OCI-LY3 (cell line): Measurements from ENCODE around the gene ELANE.

Experiments
- H2AFZ ChIP-seq: fragments of 200-600, 300-600 bp; shearing (Covaris generic); 2 replicates; pipeline ENCODE4 v1.6.0; 2014; ENCODE audit warnings: antibody characterized with exemption, low read depth, low read length
- H3K27ac ChIP-seq: fragments of 200-600, 300-600 bp; sonication (generic); 2 replicates; pipeline ENCODE4 v1.5.1; 2014; ENCODE audit warnings: mild to moderate bottlenecking, low read length, moderate library complexity, mixed read lengths
- H3K27me3 ChIP-seq: fragments of 200-600, 300-600 bp; sonication (generic); 2 replicates; pipeline ENCODE4 v1.6.1; 2014; ENCODE audit warnings: low read depth, low read length, mixed read lengths
- H3K36me3 ChIP-seq: fragments of 200-600, 300-600 bp; sonication (generic); replicated peaks from 2 replicates; pipeline ENCODE3; 2014; ENCODE audit warnings: low read depth, low read length, mixed read lengths
- H3K4me1 ChIP-seq: fragments of 300-600, 200-600 bp; sonication (generic); 2 replicates; pipeline ENCODE4 v1.6.1; 2014; ENCODE audit warnings: low read length, mixed read lengths
- H3K4me2 ChIP-seq: fragments of 200-600, 300-600 bp; sonication (generic); 2 replicates; pipeline ENCODE4 v1.6.1; 2014; ENCODE audit warnings: low read length, mixed read lengths
- H3K4me3 ChIP-seq: fragments of 300-600, 200-600 bp; sonication (generic); 2 replicates; pipeline ENCODE4 v1.5.1; 2014; ENCODE audit warnings: antibody characterized with exemption, mild to moderate bottlenecking, low read length, moderate library complexity
- H3K79me2 ChIP-seq: fragments of 300-600, 200-600 bp; shearing (Covaris generic); 2 replicates; pipeline ENCODE4 v1.6.1; 2014; ENCODE audit warnings: mild to moderate bottlenecking, low read length, mixed read lengths
- H3K9ac ChIP-seq: fragments of 300-600, 200-600 bp; shearing (Covaris generic); 2 replicates; pipeline ENCODE4 v1.6.0; 2014; ENCODE audit warnings: mild to moderate bottlenecking, low read length, moderate library complexity
- H3K9me3 ChIP-seq: fragments of 200-600, 300-600 bp; shearing (Covaris generic); 2 replicates; pipeline ENCODE4 v1.6.1; 2014; ENCODE audit warnings: low read length, mixed read lengths; ENCODE audit not compliant: insufficient read depth
- H4K20me1 ChIP-seq: fragments of 200-600, 300-600 bp; sonication (generic); 2 replicates; pipeline ENCODE4 v1.6.1; 2016; ENCODE audit warnings: low read length, mixed read lengths; ENCODE audit not compliant: insufficient read depth
- EZH2phosphoT487 ChIP-seq: fragments of 200-600 bp; shearing (Covaris generic); IDR thresholded peaks from 2 replicates; pipeline ENCODE4 v1.6.1; 2018; ENCODE audit warnings: antibody characterized with exemption, mixed run types, low read depth
- TF ChIP-seq, protein P1 (sequence below): fragments of 200-600, 300-600 bp; sonication (generic); IDR thresholded peaks from 2 replicates; pipeline ENCODE4 v1.5.1; 2014; ENCODE audit warnings: antibody characterized with exemption, low read length, low read depth

The ELANE gene

DNA sequence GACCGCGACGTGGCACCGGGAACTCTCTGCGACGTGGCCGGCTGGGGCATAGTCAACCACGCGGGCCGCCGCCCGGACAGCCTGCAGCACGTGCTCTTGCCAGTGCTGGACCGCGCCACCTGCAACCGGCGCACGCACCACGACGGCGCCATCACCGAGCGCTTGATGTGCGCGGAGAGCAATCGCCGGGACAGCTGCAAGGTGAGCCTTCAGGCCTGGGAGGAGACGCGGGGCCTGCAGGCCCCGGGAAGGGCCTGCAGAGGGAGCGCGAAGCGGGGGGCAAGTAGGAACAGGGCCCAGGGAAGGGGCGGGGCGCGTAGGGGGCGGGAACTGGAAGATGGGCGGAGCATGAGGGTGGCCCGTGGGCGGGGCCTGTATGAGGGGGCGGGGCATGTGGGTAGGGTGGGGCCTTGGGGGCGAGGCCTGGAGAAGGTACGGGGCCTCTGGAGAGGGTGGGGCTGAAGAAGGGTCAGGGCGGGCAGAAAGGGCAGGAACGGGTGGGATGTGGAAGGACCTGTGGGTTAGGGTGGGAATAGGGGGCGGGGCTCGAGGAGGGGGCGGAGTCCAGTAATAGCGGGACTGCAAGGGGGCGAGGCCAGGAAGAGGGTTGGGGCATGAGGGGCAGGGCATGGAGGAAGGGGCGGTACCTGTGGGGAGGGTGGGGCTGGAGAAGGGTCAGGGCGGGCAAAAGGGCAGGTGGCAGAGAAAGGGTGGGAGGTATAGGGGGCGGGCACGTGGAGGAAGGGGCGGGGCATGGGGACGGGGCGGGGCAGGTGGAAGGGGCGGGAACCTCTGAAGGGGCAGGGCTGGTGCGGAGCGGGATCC, 9.9 kb downstream of the ELANE start:
- Histone ChIP-seq H3K4me2 (no peak overlapping the region), H3K79me2 (no peaks in the 10 kb centered on the region), H3K27me3 (no peaks in the 10 kb centered on the region), H3K27ac (no peak overlapping the region), H3K36me3 (peaks cover 3% of the 10 kb centered on the region), H3K4me3 (no peak overlapping the region), H2AFZ (no peak overlapping the region), H3K9me3 (no peaks in the 10 kb centered on the region), H3K9ac (no peak overlapping the region), H3K4me1 (peaks cover 20% of the 10 kb centered on the region), H4K20me1 (no peaks in the 10 kb centered on the region)
- TF ChIP-seq EZH2phosphoT487 = no peak
- TF ChIP-seq, protein P1, sequence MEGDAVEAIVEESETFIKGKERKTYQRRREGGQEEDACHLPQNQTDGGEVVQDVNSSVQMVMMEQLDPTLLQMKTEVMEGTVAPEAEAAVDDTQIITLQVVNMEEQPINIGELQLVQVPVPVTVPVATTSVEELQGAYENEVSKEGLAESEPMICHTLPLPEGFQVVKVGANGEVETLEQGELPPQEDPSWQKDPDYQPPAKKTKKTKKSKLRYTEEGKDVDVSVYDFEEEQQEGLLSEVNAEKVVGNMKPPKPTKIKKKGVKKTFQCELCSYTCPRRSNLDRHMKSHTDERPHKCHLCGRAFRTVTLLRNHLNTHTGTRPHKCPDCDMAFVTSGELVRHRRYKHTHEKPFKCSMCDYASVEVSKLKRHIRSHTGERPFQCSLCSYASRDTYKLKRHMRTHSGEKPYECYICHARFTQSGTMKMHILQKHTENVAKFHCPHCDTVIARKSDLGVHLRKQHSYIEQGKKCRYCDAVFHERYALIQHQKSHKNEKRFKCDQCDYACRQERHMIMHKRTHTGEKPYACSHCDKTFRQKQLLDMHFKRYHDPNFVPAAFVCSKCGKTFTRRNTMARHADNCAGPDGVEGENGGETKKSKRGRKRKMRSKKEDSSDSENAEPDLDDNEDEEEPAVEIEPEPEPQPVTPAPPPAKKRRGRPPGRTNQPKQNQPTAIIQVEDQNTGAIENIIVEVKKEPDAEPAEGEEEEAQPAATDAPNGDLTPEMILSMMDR = no peak

DNA sequence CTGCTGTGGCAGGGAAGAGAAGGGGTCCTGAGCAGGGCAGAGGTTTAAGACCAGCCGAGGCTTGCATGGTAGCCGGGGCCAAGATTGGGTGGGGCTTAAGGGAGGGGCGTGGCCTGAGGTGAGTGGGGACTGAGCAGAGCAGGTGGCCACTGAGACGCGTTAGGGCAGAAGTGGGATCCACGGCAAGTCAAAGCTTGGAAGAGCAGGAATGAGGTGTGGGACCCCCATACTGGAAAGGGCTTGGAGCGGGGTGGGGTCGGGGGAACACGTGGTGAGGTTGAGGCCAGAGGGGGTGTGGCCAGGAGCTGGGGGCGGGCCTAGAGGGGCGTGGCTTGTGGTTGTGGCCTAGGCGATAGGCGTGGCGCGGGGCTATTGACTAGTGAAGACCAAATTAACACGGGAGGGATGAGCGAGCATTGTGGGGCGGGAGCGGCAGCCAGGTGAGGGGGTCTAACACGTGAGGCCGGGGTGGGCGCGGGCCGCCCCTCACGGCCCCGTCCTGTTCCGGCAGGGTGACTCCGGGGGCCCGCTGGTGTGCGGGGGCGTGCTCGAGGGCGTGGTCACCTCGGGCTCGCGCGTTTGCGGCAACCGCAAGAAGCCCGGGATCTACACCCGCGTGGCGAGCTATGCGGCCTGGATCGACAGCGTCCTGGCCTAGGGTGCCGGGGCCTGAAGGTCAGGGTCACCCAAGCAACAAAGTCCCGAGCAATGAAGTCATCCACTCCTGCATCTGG, 10.6 kb downstream of the ELANE start:
- no peaks in the 10 kb centered on the region for H3K27me3 ChIP-seq
- no peak for TF ChIP-seq EZH2phosphoT487
- TF ChIP-seq, protein P1 = no peak
- H3K4me2 ChIP-seq = no peak overlapping the region
- H3K9ac ChIP-seq = no peak overlapping the region
- no peaks in the 10 kb centered on the region for H3K9me3 ChIP-seq
- H3K27ac ChIP-seq = no peak overlapping the region
- no peaks in the 10 kb centered on the region for H3K79me2 ChIP-seq
- H4K20me1 ChIP-seq = no peaks in the 10 kb centered on the region
- H3K36me3 ChIP-seq = peaks cover 4% of the 10 kb centered on the region
- H2AFZ ChIP-seq = no peak overlapping the region
- peaks cover 20% of the 10 kb centered on the region for H3K4me1 ChIP-seq
- H3K4me3 ChIP-seq = no peak overlapping the region

DNA sequence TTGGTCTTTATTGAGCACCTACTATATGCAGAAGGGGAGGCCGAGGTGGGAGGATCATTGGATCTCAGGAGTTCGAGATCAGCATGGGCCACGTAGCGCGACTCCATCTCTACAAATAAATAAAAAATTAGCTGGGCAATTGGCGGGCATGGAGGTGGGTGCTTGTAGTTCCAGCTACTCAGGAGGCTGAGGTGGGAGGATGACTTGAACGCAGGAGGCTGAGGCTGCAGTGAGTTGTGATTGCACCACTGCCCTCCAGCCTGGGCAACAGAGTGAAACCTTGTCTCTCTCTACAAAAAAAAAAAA, 11.2 kb downstream of the ELANE start:
- H3K27ac ChIP-seq = peak overlapping the region; percentile 54
- H3K4me3 ChIP-seq = no peak overlapping the region
- no peaks in the 10 kb centered on the region for H3K27me3 ChIP-seq

DNA sequence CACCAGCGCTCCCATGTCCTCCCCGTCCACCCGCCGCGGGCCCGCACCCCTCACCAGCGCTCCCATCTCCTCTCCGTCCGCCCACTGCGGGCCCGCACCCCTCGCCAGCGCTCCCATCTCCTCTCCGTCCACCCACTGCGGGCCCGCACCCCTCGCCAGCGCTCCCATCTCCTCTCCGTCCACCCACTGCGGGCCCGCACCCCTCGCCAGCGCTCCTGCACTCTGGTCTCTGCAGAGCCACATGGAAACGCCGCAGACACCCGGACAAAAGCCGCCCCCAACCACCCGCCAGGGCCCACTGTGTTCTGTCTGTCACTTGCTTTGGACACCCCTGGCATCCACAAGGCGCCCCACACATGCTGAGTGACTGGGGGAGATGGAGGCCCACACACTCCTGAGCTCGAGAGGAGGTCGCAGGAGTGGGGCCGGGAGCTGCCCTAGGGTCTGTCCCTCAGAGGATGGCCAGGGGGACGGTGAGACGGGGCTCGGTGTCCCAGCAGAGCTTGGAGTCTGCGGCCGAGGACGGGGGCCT, 14.7 kb downstream of the ELANE start:
- no peaks in the 10 kb centered on the region for H3K27me3 ChIP-seq
- peaks cover 28% of the 10 kb centered on the region for H3K36me3 ChIP-seq
- H3K4me2 ChIP-seq = no peak overlapping the region

More for the DNA sequence above, 11.2 kb downstream of the ELANE start:
- Histone ChIP-seq H3K4me2 (peak overlapping the region; percentile 55), H3K36me3 (peaks cover 8% of the 10 kb centered on the region), H3K9me3 (no peaks in the 10 kb centered on the region), H3K9ac (no peak overlapping the region), H3K79me2 (no peaks in the 10 kb centered on the region), H4K20me1 (no peaks in the 10 kb centered on the region), H3K4me1 (peaks cover 20% of the 10 kb centered on the region), H2AFZ (no peak overlapping the region)
- TF ChIP-seq EZH2phosphoT487 = no peak
- TF ChIP-seq, protein P1 = no peak

More for the DNA sequence above, 14.7 kb downstream of the ELANE start:
- Histone ChIP-seq H3K9ac (no peak overlapping the region), H2AFZ (no peak overlapping the region), H3K9me3 (no peaks in the 10 kb centered on the region), H3K4me1 (peaks cover 20% of the 10 kb centered on the region), H4K20me1 (no peaks in the 10 kb centered on the region), H3K27ac (no peak overlapping the region), H3K4me3 (no peak overlapping the region), H3K79me2 (no peaks in the 10 kb centered on the region)
- no peak for TF ChIP-seq EZH2phosphoT487
- TF ChIP-seq, protein P1 = no peak
